Measurements from ENCODE around the gene TBXAS1. TPM values are rescaled to one million over a fixed set of nuclear protein-coding genes. Genes with fewer than 3 reads are reported as not detected.

Gene TBXAS1
- total and polyA plus RNA-seq, 2 donors from 2014 or later: 14.2 to 33.6 TPM

DNA sequence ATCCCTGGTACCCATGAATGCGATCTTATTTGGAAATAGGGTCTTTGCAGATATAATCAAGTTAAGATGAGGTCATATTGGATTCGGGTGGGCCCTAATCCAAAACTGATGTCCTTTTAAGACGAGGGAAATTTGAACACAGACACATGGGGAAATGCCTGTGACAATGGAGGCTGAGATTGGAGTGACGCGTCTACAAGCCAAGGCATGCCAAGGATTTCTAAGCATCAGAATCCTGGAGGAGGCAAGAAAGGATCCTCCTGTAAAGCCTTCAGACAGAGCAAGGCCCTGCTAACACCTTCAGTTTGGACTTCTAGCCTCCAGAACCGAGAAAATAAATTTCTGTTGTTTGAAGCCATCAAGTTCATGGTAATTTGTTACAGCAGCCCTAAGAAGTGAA, 215.2 kb downstream of the TBXAS1 start:
- DNase-seq (no peak), FAIRE-seq (no peak)
- H3K27ac ChIP-seq (ENCODE audit: low read depth in 2 of 2, low read length in 2 of 2): no peak overlapping the region
- H3K36me3 ChIP-seq (ENCODE audit: control insufficient read depth in 2 of 3, insufficient read depth in 3 of 3, low read length in 3 of 3): peaks cover 0 to 11% (median 10%) of the 10 kb centered on the region in 3 donors
- H3K9ac ChIP-seq (ENCODE audit: low read length in 3 of 3): no peak overlapping the region
- intact Hi-C loops (cut with DNase I): no loop called here
- H3K4me3 ChIP-seq (ENCODE audit: low read length in 3 of 3): no peak overlapping the region
- H3K9me3 ChIP-seq (ENCODE audit: control insufficient read depth in 2 of 3, insufficient read depth in 1 of 3, low read length in 3 of 3): no peaks in the 10 kb centered on the region
- H3K4me1 ChIP-seq (ENCODE audit: control insufficient read depth in 2 of 3, insufficient read depth in 2 of 3, low read depth in 1 of 3, low read length in 3 of 3): peaks cover 0 to 4% (median 3%) of the 10 kb centered on the region in 3 donors
- H3K27me3 ChIP-seq (ENCODE audit: control insufficient read depth, insufficient read depth, low read length): no peaks in the 10 kb centered on the region
- TF ChIP-seq, protein P1, sequence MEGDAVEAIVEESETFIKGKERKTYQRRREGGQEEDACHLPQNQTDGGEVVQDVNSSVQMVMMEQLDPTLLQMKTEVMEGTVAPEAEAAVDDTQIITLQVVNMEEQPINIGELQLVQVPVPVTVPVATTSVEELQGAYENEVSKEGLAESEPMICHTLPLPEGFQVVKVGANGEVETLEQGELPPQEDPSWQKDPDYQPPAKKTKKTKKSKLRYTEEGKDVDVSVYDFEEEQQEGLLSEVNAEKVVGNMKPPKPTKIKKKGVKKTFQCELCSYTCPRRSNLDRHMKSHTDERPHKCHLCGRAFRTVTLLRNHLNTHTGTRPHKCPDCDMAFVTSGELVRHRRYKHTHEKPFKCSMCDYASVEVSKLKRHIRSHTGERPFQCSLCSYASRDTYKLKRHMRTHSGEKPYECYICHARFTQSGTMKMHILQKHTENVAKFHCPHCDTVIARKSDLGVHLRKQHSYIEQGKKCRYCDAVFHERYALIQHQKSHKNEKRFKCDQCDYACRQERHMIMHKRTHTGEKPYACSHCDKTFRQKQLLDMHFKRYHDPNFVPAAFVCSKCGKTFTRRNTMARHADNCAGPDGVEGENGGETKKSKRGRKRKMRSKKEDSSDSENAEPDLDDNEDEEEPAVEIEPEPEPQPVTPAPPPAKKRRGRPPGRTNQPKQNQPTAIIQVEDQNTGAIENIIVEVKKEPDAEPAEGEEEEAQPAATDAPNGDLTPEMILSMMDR (IDR thresholded peaks at IDR 0.05; ENCODE audit: borderline replicate concordance, extremely low read depth, insufficient read depth): no peak

DNA sequence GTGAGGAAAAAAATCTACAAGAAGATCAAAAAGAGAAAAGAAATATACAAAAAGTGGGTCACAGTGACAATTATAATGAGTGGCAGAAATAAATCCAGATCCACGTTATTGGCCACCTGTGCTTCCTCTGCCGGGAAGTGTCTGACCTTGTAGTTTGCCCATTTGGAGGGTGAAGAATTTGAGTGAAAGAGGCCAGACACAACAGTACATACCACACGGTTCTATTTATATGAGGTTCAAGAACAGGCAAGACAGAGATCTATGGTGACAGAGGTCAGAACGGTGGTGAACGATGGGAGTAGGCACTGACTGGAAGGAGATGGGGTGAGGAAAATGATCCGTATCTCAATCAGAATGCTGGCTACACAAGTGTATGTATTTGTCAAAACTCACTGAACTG, 216.6 kb downstream of the TBXAS1 start:
- H3K36me3 ChIP-seq (ENCODE audit: control insufficient read depth in 2 of 3, insufficient read depth in 3 of 3, low read length in 3 of 3): peaks cover 0 to 11% (median 10%) of the 10 kb centered on the region in 3 donors
- H3K9ac ChIP-seq (ENCODE audit: low read length in 3 of 3): no peak overlapping the region
- no peaks in the 10 kb centered on the region for H3K27me3 ChIP-seq (ENCODE audit: control insufficient read depth, insufficient read depth, low read length)
- DNase-seq (no peak), FAIRE-seq (no peak)
- no peak overlapping the region for H3K4me3 ChIP-seq (ENCODE audit: low read length in 3 of 3)
- TF ChIP-seq, protein P1 (IDR thresholded peaks at IDR 0.05; ENCODE audit: borderline replicate concordance, extremely low read depth, insufficient read depth): no peak
- peaks cover 0 to 4% (median 2%) of the 10 kb centered on the region in 3 donors for H3K4me1 ChIP-seq (ENCODE audit: control insufficient read depth in 2 of 3, insufficient read depth in 2 of 3, low read depth in 1 of 3, low read length in 3 of 3)
- intact Hi-C loops (cut with DNase I): no loop called here
- no peaks in the 10 kb centered on the region for H3K9me3 ChIP-seq (ENCODE audit: control insufficient read depth in 2 of 3, insufficient read depth in 1 of 3, low read length in 3 of 3)
- no peak overlapping the region for H3K27ac ChIP-seq (ENCODE audit: low read depth in 2 of 2, low read length in 2 of 2)

DNA sequence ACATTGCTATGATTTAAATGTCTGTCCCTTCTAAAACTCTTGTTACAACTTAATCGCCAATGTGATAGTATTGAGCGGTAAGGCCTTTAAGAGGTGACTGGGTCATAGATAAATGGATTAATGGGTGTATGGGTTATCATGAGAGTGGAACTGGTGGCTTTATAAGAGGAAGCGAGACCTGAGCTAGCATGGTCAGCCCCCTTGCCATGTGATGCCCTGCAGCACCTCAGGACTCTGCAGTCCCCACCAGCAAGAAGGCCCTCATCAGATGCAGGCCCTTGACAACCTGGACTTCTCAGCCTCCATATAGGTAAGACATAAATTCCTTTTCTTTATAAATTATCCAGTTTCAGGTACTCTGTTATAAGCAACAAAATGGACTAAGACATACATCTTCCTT, 218.1 kb downstream of the TBXAS1 start:
- FAIRE-seq (no peak), DNase-seq (no peak)
- H3K27me3 ChIP-seq (ENCODE audit: control insufficient read depth, insufficient read depth, low read length): no peaks in the 10 kb centered on the region
- no peak overlapping the region for H3K27ac ChIP-seq (ENCODE audit: low read depth in 2 of 2, low read length in 2 of 2)
- TF ChIP-seq, protein P1 (IDR thresholded peaks at IDR 0.05; ENCODE audit: borderline replicate concordance, extremely low read depth, insufficient read depth): no peak
- peaks cover 0 to 5% (median 0%) of the 10 kb centered on the region in 3 donors for H3K36me3 ChIP-seq (ENCODE audit: control insufficient read depth in 2 of 3, insufficient read depth in 3 of 3, low read length in 3 of 3)
- intact Hi-C loops (cut with DNase I): no loop called here
- H3K9ac ChIP-seq (ENCODE audit: low read length in 3 of 3): no peak overlapping the region
- H3K9me3 ChIP-seq (ENCODE audit: control insufficient read depth in 2 of 3, insufficient read depth in 1 of 3, low read length in 3 of 3): no peaks in the 10 kb centered on the region
- no peak overlapping the region for H3K4me3 ChIP-seq (ENCODE audit: low read length in 3 of 3)
- peaks cover 0 to 4% (median 2%) of the 10 kb centered on the region in 3 donors for H3K4me1 ChIP-seq (ENCODE audit: control insufficient read depth in 2 of 3, insufficient read depth in 2 of 3, low read depth in 1 of 3, low read length in 3 of 3)

DNA sequence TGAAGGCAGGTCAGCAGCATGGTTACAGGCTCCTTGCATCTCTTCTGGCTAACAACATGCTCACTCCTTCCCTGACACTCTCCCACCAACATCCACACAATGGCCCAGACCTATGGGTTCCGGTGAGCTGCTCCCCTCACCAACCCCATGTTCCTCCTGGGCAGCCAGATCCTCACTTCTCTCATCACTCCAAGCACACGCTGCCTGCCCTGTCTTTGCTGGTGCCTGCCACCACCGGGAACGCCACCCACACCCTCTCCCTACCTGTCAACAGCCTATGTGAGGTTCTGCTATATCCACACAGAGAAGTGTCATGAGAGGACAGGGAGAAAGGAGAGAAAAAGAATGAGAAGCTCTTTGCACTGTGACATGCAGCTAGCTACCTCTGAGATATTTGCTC, 219.1 kb downstream of the TBXAS1 start:
- FAIRE-seq: no peak
- H3K9ac ChIP-seq (ENCODE audit: low read length in 3 of 3): no peak overlapping the region
- peaks cover 0 to 5% (median 0%) of the 10 kb centered on the region in 3 donors for H3K36me3 ChIP-seq (ENCODE audit: control insufficient read depth in 2 of 3, insufficient read depth in 3 of 3, low read length in 3 of 3)
- no peak overlapping the region for H3K27ac ChIP-seq (ENCODE audit: low read depth in 2 of 2, low read length in 2 of 2)
- intact Hi-C loops (cut with DNase I): no loop called here
- no peaks in the 10 kb centered on the region for H3K9me3 ChIP-seq (ENCODE audit: control insufficient read depth in 2 of 3, insufficient read depth in 1 of 3, low read length in 3 of 3)
- H3K4me3 ChIP-seq (ENCODE audit: low read length in 3 of 3): no peak overlapping the region
- peaks cover 0 to 4% (median 2%) of the 10 kb centered on the region in 3 donors for H3K4me1 ChIP-seq (ENCODE audit: control insufficient read depth in 2 of 3, insufficient read depth in 2 of 3, low read depth in 1 of 3, low read length in 3 of 3)
- DNase-seq: no peak
- TF ChIP-seq, protein P1 (IDR thresholded peaks at IDR 0.05; ENCODE audit: borderline replicate concordance, extremely low read depth, insufficient read depth): no peak
- H3K27me3 ChIP-seq (ENCODE audit: control insufficient read depth, insufficient read depth, low read length): no peaks in the 10 kb centered on the region

Measured in kidney (tissue), 14 donors.